ENCODE results near the gene GNS. TPM values are rescaled to one million over a fixed set of nuclear protein-coding genes. Genes with fewer than 3 reads are reported as not detected.

Gene GNS
- total and polyA plus RNA-seq, 2 of the 13 experiments (the other 11 are each of a cell fraction or from before 2014, with no cell fraction given) = 49.8 to 51.0 TPM

GRCh38 chr12:64670919-64671639, 88.1 kb downstream of the GNS start:
- Histone ChIP-seq H3K27ac (ENCODE audit: extremely low read length, insufficient read depth, low read length) (no peak overlapping the region), H3K9ac (ENCODE audit: insufficient read depth, low read depth, low read length) (no peak overlapping the region), H3K4me2 (ENCODE audit: low read depth, low read length) (no peak overlapping the region), H3K9me3 (ENCODE audit: low read length) (no peaks in the 10 kb centered on the region), H3K4me1 (ENCODE audit: insufficient read depth, low read length) (peaks cover 88% of the 10 kb centered on the region), H2AFZ (ENCODE audit: low read length) (no peak overlapping the region), H3K79me2 (ENCODE audit: insufficient read depth, low read length) (peaks cover 31% of the 10 kb centered on the region), H3K27me3 (ENCODE audit: control insufficient read depth in 1 of 2, insufficient read depth in 2 of 2, low read length in 2 of 2) (no peaks in the 10 kb centered on the region), H3K36me3 (replicated peaks in 1 of 2; ENCODE audit: control insufficient read depth in 1 of 2, insufficient read depth in 2 of 2, low read length in 2 of 2) (no peaks in the 10 kb centered on the region), H3K4me3 (replicated peaks in 1 of 3; ENCODE audit: insufficient read depth in 1 of 3, low read depth in 2 of 3, low read length in 3 of 3) (no peak overlapping the region), H4K20me1 (ENCODE audit: insufficient read depth, low read length) (no peaks in the 10 kb centered on the region)
- no TSS peak for BruUV-seq (replicated peaks)
- POLR2A ChIA-PET = no interaction called here
- ATAC-seq (no peak), FAIRE-seq (no peak), DNase-seq (ENCODE audit: low spot score) (no peak)
- CTCF ChIA-PET (ENCODE audit: low intra/inter-chr PET ratio, low total read pairs) = no interaction called here
- in situ Hi-C loops (cut with HindIII; ENCODE audit: extremely low pct_ligation_motif_present, low pct_unique_long_range_greater_than_20kb) = no loop called here
- TF ChIP-seq ZFP90 (CRISPR knock-in tag; IDR thresholded peaks at IDR 0.05; ENCODE audit: borderline replicate concordance) (no peak), ZBTB8A (CRISPR knock-in tag; IDR thresholded peaks at IDR 0.05; ENCODE audit: borderline replicate concordance, low read depth) (no peak), MBD4 (IDR thresholded peaks at IDR 0.05; ENCODE audit: borderline replicate concordance, low read length) (no peak), PRDM10 (CRISPR knock-in tag; IDR thresholded peaks at IDR 0.05; ENCODE audit: low read depth) (no peak), ZNF710 (CRISPR knock-in tag; IDR thresholded peaks at IDR 0.05; ENCODE audit: borderline replicate concordance) (no peak), DBP (CRISPR knock-in tag; IDR thresholded peaks at IDR 0.05; ENCODE audit: not compliant biosample characterization) (no peak), ZNF644 (CRISPR knock-in tag; IDR thresholded peaks at IDR 0.05; ENCODE audit: low read depth) (no peak)
- intact Hi-C loops (cut with micrococcal nuclease; ENCODE audit: unreplicated experiment) = no loop called here
- 86% methylated on average over 8 of the region's 8 CpGs for WGBS (ENCODE audit: low lambda C conversion rate)

All from HepG2 (cell line).